Head of caudate nucleus (tissue), 42 donors: ENCODE measurements around the gene FUNDC2.

Source experiments
- DNase-seq, 42 donors: peaks; one replicate each; pipeline versions ENCODE4 v3.0.0 to v3.0.0-alpha.2; 2020 to 2021; ENCODE audit warnings: mixed read lengths in 7 of 42
- intact Hi-C: fragments of 100-400 bp; cut with DNase I; formaldehyde crosslinking; loops from one replicate; pipeline ENCODE4 v1.15.0; 2022

FUNDC2 gene

DNA sequence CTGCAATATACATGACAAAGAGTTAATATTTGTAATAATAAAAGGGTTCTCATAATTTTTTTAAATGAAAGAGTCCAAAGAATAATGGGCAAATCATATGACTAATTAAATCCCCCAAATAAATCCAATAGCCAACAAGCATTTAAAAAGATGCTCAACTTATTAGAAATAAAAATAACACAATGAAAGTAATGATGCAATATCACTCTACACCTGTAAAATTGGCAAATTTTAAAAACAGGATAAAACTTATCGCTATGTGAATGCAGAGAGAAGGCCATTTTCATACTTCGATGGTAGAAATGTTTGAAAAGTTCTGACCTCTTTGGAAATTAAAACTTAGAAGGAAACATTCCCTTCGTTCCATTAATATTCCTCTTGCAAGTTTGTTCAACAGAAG, 6.1 kb upstream of the FUNDC2 start:
- intact Hi-C loops: no loop called here
- no peak for DNase-seq

DNA sequence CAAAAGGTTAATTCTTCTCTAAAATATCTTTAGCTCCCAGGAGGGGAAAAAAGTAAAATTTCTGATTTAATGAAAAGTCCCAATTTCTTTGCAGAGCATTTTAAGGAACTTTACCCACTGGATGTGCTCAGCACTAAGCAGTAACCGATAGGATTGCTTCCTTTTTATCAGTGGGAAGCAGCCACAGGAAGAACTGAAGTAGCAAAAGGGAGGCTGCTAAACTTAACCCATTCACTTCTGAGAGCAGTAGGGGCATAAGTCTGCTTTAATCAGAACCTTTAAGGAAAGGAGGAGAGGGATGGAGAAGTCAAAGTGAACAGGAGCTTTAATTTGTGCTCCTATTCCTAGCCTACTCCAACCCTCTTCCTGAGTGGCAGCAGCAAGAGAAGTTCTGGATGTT, 4.1 kb upstream of the FUNDC2 start, which contains the start of gene F8:
TSS of gene F8 (minus strand) at position 139 of the 400 bp plus-strand sequence. CDS start 171 bp downstream, outside the sequence.
- no peak for DNase-seq
- intact Hi-C loops: no loop called here

DNA sequence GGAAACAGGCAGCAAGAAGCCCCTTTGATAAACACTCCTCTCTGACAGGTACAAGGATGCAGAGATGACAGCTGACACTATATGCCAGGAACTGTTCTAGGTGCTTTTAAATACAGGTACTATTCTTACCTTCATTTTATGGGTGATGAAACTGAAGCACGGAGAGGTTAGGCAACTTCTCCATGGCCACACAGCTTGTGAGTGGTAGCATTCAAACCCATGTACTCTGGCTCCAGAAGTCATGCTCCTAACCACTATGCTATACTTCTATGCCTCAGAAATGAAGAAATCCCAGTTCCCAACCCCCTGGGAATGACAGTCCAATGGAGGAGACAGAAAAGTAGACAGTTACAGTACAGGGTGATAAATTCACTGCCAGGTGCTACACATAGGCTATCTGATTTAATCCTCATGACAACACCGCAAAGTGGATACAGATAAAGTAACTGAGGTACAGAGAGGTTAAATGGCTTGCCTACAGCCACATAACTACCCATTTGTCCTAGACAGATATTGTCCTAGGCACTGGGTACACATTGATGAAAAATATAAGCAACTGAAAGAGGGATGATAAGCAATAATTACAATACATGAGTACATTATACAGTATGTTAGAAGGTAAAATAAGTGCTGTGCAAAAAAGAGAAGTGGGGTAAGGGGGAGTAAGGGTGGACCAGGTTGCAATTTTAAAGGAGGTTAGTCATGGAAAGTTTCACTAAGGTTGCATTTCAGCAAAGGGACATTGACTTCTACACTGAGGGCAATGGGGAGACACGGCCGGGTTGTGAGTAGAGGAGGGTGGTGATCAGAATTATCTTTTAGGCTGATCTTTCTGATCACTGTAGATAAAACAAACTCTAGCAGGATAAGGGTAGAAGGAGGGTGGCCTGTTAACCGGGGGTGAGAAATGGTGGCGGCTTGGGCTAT, 2.5 kb upstream of the FUNDC2 start:
- intact Hi-C loops: no loop called here
- no peak for DNase-seq

GRCh38 chrX:155026420-155026726, 271 bp upstream of the FUNDC2 start:
- intact Hi-C loops: no loop called here
- DNase-seq: no peak

DNA sequence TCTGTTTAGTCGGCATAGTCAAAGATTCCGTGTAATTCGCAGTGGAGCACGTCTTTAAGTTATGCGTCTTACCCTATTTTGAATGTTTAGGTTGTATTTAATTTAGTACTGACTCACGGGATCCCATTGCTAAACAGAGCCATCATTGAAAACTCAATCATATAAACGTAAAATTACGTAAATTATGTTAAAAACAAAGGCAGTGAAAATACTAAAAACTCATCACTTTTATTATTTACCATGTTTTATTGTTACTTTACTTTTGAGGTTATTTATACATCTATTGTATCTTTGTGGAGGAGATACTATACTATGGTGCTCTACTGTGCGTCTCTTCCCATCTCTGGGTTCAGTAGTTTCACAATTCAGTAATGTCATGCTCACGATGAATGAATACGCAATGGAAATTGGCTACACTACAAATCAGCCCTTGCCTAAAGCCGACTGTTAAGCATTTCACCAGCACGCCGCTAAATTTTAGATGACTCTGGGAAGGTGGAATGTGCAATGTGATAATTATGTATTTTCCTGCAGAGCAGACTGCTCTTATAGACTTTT, 944 bp downstream of the FUNDC2 start:
- intact Hi-C loops: no loop called here

GRCh38 chrX:155028129-155028528, 1.5 kb downstream of the FUNDC2 start:
- intact Hi-C loops: no loop called here
- no peak for DNase-seq

More for the DNA sequence above, 944 bp downstream of the FUNDC2 start:
- DNase-seq: peak in 1 of 42 donors; percentile 36

- DNase-seq: no peak
- intact Hi-C loops: no loop called here
These were observed 2.2 kb downstream of the FUNDC2 start for GRCh38 chrX:155028877-155029291.

- intact Hi-C loops: no loop called here
- DNase-seq: peak in 1 of 42 donors; percentile 15
These were observed 5.0 kb downstream of the FUNDC2 start for GRCh38 chrX:155031657-155032056.

- intact Hi-C loops: no loop called here
- no peak for DNase-seq
These were observed 9.0 kb downstream of the FUNDC2 start for GRCh38 chrX:155035688-155036087.

DNA sequence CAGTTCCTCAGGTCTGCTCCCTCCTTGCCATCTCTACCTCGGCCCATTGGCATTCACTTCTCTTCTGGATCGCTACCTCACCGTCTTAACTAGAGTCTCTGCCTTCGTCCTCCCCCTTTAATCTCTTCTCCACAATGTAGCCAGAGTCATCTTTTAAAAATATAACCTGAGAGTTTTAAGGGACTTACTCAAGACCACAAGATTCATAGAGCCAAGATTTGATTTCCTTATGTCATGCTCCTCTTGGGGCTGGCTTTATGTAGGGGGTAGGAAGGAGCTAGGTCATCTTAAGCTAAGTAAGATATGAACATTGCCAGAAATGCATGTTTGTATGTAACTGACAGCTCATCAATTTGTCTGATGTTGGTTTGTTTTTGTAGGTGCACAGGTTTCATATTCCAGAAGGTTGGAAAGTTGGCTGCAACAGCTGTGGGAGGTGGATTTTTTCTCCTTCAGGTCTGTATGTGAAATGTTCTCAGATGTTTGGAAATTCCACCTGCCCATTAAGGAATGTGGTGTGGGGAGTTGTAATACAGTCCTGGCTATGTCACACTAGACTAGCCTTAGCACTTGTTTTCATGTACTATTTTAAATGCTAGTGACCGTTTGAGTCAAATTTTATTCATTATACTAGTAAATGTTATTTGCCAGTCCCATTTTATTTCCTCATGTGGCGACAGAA, 19.6 kb downstream of the FUNDC2 start:
- DNase-seq: no peak
- intact Hi-C loops: no loop called here

DNA sequence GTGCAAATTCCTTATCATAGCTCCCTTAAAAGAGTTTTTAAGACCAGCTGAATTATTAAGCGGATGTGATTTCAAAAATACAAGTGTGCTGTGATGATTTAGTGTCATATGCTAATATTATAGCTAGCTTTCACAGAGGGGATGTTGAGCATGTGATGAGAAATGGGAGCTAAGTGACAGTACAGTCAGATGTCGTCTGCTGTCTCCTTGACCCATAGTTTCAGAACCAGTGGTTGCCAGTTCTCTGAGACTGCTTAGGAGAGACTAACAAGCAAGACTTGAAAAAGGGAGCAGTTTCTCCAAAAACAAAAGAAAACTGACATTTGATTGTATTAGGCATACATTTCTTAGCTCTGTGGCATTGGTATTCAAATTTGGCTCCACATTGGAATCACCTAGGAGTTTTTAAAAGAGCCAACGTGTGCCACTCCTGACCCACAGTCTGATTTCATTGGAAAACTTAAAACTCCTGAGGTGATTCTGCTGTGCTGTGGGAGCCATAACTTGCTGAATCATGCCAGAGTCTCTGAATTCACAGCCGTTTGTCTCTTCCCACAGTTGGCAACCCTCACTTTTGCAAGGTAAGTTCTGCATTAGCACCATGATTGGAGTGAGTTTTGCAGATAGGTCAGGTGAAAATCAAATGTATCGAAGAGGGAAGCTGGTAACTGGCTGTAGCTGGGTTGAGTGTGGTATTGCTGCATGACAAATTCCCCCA, 20.3 kb downstream of the FUNDC2 start:
- intact Hi-C loops: no loop called here
- DNase-seq: no peak

GRCh38 chrX:155048977-155049619, 22.5 kb downstream of the FUNDC2 start:
- peak in 40 of 42 donors; percentile 11 to 80 (median 55) for DNase-seq
- intact Hi-C loops: no loop called here

- intact Hi-C loops: loop anchor here (10.0 kb wide), 1 partner anchor 68 kb away; no protein-coding TSS in a partner anchor
- DNase-seq: no peak
These were observed 26.3 kb downstream of the FUNDC2 start for GRCh38 chrX:155052738-155053498.

GRCh38 chrX:155053656-155054055, 27.0 kb downstream of the FUNDC2 start:
- DNase-seq: no peak
- intact Hi-C loops: loop anchor here (10.0 kb wide), 1 partner anchor 69 kb away; no protein-coding TSS in a partner anchor

DNA sequence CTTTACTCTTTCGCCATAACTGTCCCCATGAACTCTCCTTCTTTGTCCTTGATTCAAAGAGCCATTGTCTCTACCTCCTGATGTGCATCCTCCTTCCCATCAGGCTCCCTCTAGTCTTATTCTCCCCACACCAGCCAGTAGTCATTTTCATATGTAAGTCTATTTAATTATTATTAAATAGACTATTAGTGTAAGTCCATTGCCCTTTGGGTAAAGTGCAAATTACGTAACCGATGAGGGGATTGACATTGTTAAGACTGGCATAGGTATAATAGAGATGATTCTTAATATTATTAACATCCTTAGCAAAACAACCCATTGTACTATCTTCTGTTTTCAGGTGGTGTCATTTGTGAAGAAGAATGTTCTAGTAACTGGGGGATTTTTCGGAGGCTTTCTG, 27.6 kb downstream of the FUNDC2 start:
- intact Hi-C loops: loop anchor here (10.0 kb wide), 1 partner anchor 69 kb away; no protein-coding TSS in a partner anchor
- DNase-seq: no peak

DNA sequence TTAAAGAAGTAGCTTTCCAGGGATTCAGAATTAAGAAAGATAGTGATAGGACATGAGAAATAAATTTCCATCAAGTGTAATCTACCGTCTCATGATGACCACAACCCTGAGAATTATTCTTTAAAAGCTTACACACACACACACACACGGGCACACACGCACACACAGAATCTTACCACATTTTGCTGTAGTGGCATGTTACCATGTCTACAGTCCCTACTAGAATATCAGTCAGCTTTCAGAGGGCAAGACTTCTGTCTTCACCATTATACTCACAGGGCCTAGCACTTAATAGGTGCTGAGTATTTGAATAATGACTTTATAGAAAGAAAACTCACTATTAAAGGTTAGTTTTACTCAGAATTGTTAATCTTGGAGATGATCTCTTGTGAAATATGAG, 28.9 kb downstream of the FUNDC2 start:
- no peak for DNase-seq
- intact Hi-C loops: loop anchor here (10.0 kb wide), 1 partner anchor 71 kb away; no protein-coding TSS in a partner anchor

DNA sequence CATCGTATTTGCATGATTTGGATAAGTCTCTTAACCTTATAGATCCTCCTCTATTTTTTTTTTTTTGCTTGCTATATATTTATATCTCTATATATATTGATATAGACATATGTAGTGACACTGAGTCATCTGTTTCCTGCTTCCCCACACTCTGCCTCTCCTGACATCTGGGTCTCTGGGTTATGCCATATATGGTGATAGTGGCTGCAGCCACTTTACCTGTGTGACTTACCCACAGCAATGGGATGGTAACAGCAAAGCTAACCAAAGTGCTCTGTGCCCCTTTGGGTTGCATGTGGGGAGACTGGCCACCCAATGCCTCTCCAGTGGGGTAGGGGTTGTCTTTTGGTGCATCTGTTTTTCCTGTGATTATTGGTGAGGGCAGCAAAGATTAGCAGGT, 29.8 kb downstream of the FUNDC2 start:
- intact Hi-C loops: loop anchor here (10.0 kb wide), 1 partner anchor 72 kb away; no protein-coding TSS in a partner anchor
- no peak for DNase-seq
